Sigmoid colon (tissue), 4 donors: Measurements from ENCODE around the gene PPP4R3A.

Experiments used
- CTCF ChIP-seq, 4 experiments: fragments of 450-650 bp in 3 of 4; fragments of 200-600 bp in 1 of 4; IDR thresholded peaks; one replicate each; pipeline ENCODE4 v1.5.1; 2016 to 2019; ENCODE audit warnings: antibody characterized with exemption in 4 of 4, mild to moderate bottlenecking in 3 of 4, moderate library complexity in 2 of 4
- POLR2A ChIP-seq, 2 donors: fragments of 450-650 bp; IDR thresholded peaks; one replicate each; pipeline ENCODE4 v1.6.1; 2016; ENCODE audit warnings: antibody characterized with exemption in 2 of 2, mild to moderate bottlenecking in 2 of 2, moderate library complexity in 2 of 2
- POLR2AphosphoS5 ChIP-seq, 4 donors: sonication (generic); formaldehyde crosslinking; IDR thresholded peaks; one replicate each; pipeline ENCODE4 v1.6.1; 2017; ENCODE audit warnings: antibody characterized with exemption in 4 of 4

- TF ChIP-seq CTCF (IDR thresholded peaks at IDR 0.05) (no peak), POLR2AphosphoS5 (IDR thresholded peaks at IDR 0.05) (no peak), POLR2A (IDR thresholded peaks at IDR 0.05) (no peak)
Observed at GRCh38 chr14:91473046-91473445, 37.1 kb downstream of the PPP4R3A start.
